Thoracic aorta (tissue), 2 donors: ENCODE data around the gene TPPP2. TPM values are rescaled to one million over a fixed set of nuclear protein-coding genes. Genes with fewer than 3 reads are reported as not detected.

Experiments used
- ATAC-seq: fragments of 150-250 bp; one replicate; pipeline ENCODE4 v1.8.0; 2017; ENCODE audit warnings: low read depth; ENCODE audit not compliant: insufficient number of reproducible peaks, low FRiP score
- DNase-seq: peaks from one replicate; pipeline ENCODE4 v3.0.0-alpha.2; 2020; ENCODE audit warnings: low spot score
- H3K27ac ChIP-seq, 2 donors: fragments of 200-600 bp; sonication (generic); 1 replicate in 1 of 2; 2 replicates in 1 of 2; pipeline ENCODE4 v1.5.1; 2016; ENCODE audit warnings: mild to moderate bottlenecking in 2 of 2, moderate library complexity in 2 of 2
- H3K27me3 ChIP-seq: fragments of 200-600 bp; sonication (generic); replicated peaks from 2 replicates; pipeline ENCODE4 v1.6.0; 2016; ENCODE audit warnings: mild to moderate bottlenecking; ENCODE audit not compliant: insufficient read depth
- H3K36me3 ChIP-seq: fragments of 200-600 bp; sonication (generic); one replicate; pipeline ENCODE4 v1.5.1; 2016
- H3K4me1 ChIP-seq, 2 donors: fragments of 200-600 bp; sonication (generic); 1 replicate in 1 of 2; 2 replicates in 1 of 2; pipeline versions ENCODE4 v1.5.1 to v1.6.0; 2016; ENCODE audit warnings: low read depth in 2 of 2, mild to moderate bottlenecking in 1 of 2; ENCODE audit not compliant: control insufficient read depth in 1 of 2
- H3K4me3 ChIP-seq: fragments of 200-600 bp; sonication (generic); 2 replicates; pipeline ENCODE4 v1.5.1; 2016; ENCODE audit warnings: mild to moderate bottlenecking
- H3K9me3 ChIP-seq: fragments of 200-600 bp; sonication (generic); 2 replicates; pipeline ENCODE4 v1.5.1; 2016
- CTCF ChIP-seq: fragments of 200-600 bp; sonication (generic); IDR thresholded peaks from one replicate; pipeline ENCODE4 v1.5.1; 2019; ENCODE audit warnings: antibody characterized with exemption
- total RNA-seq, 2 donors: library from RNA; depleted of rRNA; stranded (reverse); fragments of >200 nt; gene quantifications; one replicate each; pipeline versions ENCODE4 v1.1.0 to v1.2.3, GENCODE V29; 2016

The TPPP2 gene
- total RNA-seq, 2 donors from 2014 or later: not detected

GRCh38 chr14:21068521-21069387, 38.7 kb downstream of the TPPP2 start:
- peaks cover 2% of the 10 kb centered on the region for H3K36me3 ChIP-seq
- peak; percentile 45 for DNase-seq
- no peak for ATAC-seq
- H3K4me3 ChIP-seq: peak overlapping the region; percentile 84
- peak; percentile 65 for TF ChIP-seq CTCF
- peaks cover 9 to 27% of the 10 kb centered on the region in 2 donors for H3K4me1 ChIP-seq
- H3K9me3 ChIP-seq: no peaks in the 10 kb centered on the region
- peak overlapping the region; percentile 88 to 90 for H3K27ac ChIP-seq
- H3K27me3 ChIP-seq: no peaks in the 10 kb centered on the region

GRCh38 chr14:21069388-21070082, 39.5 kb downstream of the TPPP2 start:
- Histone ChIP-seq H3K4me1 (peaks cover 9 to 27% of the 10 kb centered on the region in 2 donors), H3K36me3 (peaks cover 8% of the 10 kb centered on the region), H3K9me3 (no peaks in the 10 kb centered on the region), H3K27ac (peak overlapping the region; percentile 88 to 90), H3K27me3 (no peaks in the 10 kb centered on the region), H3K4me3 (peak overlapping the region; percentile 84)
- no peak for ATAC-seq
- DNase-seq: no peak
- TF ChIP-seq CTCF: no peak

GRCh38 chr14:21070083-21070609, 40.1 kb downstream of the TPPP2 start, which contains the start of gene ARHGEF40:
ARHGEF40 (plus strand) TSS chr14:21070304; CDS start chr14:21070397, 93 bp downstream.
- DNase-seq (no peak), ATAC-seq (peak; percentile 59)
- H3K36me3 ChIP-seq: peaks cover 12% of the 10 kb centered on the region
- H3K9me3 ChIP-seq: no peaks in the 10 kb centered on the region
- no peak for TF ChIP-seq CTCF
- H3K27me3 ChIP-seq: no peaks in the 10 kb centered on the region
- H3K27ac ChIP-seq: peak within 1 kb of the TSS; percentile 88 to 90
- peak within 1 kb of the TSS; percentile 84 for H3K4me3 ChIP-seq
- H3K4me1 ChIP-seq: peaks cover 9 to 27% of the 10 kb centered on the region in 2 donors

GRCh38 chr14:21070610-21071224, 40.7 kb downstream of the TPPP2 start:
- DNase-seq: no peak
- peak overlapping the region; percentile 84 for H3K4me3 ChIP-seq
- no peaks in the 10 kb centered on the region for H3K9me3 ChIP-seq
- TF ChIP-seq CTCF: no peak
- peak overlapping the region; percentile 88 to 90 for H3K27ac ChIP-seq
- H3K27me3 ChIP-seq: no peaks in the 10 kb centered on the region
- no peak for ATAC-seq
- peaks cover 9 to 27% of the 10 kb centered on the region in 2 donors for H3K4me1 ChIP-seq
- H3K36me3 ChIP-seq: peaks cover 18% of the 10 kb centered on the region
